Measurements from ENCODE around the gene IL16.

- TF ChIP-seq POLR2A (IDR thresholded peaks at IDR 0.05), result no peak
- TF ChIP-seq CTCF (IDR thresholded peaks at IDR 0.05), result no peak
Observed at GRCh38 chr15:81302701-81303109, 106.0 kb downstream of the IL16 start.
